Small intestine (tissue), 7 donors: ENCODE data around the gene ANKRD29. TPM values are rescaled to one million over a fixed set of nuclear protein-coding genes. Genes with fewer than 3 reads are reported as not detected.

Experiments used
- DNase-seq, 2 donors: peaks; one replicate each; pipeline versions ENCODE4 v3.0.0 to v3.0.0-alpha.2; 2013
- FAIRE-seq: peaks from 2 replicates; lab custom pipeline; 2012; peaks lifted over from hg19 to GRCh38; lab: Jason Lieb, UNC
- H3K27ac ChIP-seq, 3 donors: one replicate each; pipeline ENCODE4 v1.5.1; 2013; ENCODE audit warnings: low read length in 2 of 3, mild to moderate bottlenecking in 2 of 3, control low read depth in 1 of 3, inconsistent platforms in 1 of 3, low read depth in 1 of 3, moderate library complexity in 1 of 3
- H3K27me3 ChIP-seq, 3 donors: one replicate each; pipeline ENCODE4 v1.6.1; 2013; ENCODE audit warnings: low read length in 3 of 3, inconsistent platforms in 1 of 3; ENCODE audit not compliant: control insufficient read depth in 3 of 3, insufficient read depth in 3 of 3
- H3K36me3 ChIP-seq, 3 donors: one replicate each; pipeline ENCODE4 v1.6.1; 2013; ENCODE audit warnings: low read length in 3 of 3, inconsistent platforms in 1 of 3, low read depth in 1 of 3, mild to moderate bottlenecking in 1 of 3, moderate library complexity in 1 of 3; ENCODE audit not compliant: control insufficient read depth in 3 of 3, insufficient read depth in 2 of 3
- H3K4me1 ChIP-seq, 3 donors: one replicate each; pipeline ENCODE4 v1.6.1; 2013; ENCODE audit warnings: low read length in 2 of 3, inconsistent platforms in 1 of 3, low read depth in 1 of 3, mild to moderate bottlenecking in 1 of 3, moderate library complexity in 1 of 3; ENCODE audit not compliant: control insufficient read depth in 3 of 3, insufficient read depth in 2 of 3
- H3K4me3 ChIP-seq, 3 donors: one replicate each; pipeline ENCODE4 v1.5.1; 2013; ENCODE audit warnings: low read length in 3 of 3, control low read depth in 1 of 3, inconsistent platforms in 1 of 3, low read depth in 1 of 3, mild to moderate bottlenecking in 1 of 3, moderate library complexity in 1 of 3
- H3K9me3 ChIP-seq, 2 donors: one replicate each; pipeline ENCODE4 v1.6.1; 2013; ENCODE audit warnings: low read depth in 1 of 2, low read length in 1 of 2; ENCODE audit not compliant: control insufficient read depth in 2 of 2, insufficient read depth in 1 of 2
- WGBS, 3 donors: extraction: QIAGEN DNeasy Blood & Tissue Kit; methylation state at CpG; one replicate each; pipeline ENCODE4 v1.1.7; 2013; 5-methylcytosine and 5-hydroxymethylcytosine counted together
- polyA plus RNA-seq, 4 donors: library from polyadenylated mRNA; stranded (reverse) in 3 of 4; unstranded in 1 of 4; fragments of 200-250 nt in 3 of 4; fragments of 120-200 nt in 1 of 4; gene quantifications; one replicate each; pipeline versions ENCODE4 v1.2.1 to v1.2.3, GENCODE V29; 2013
- donor health status: healthy with polysubstance abuse.
- donor health status: control.
- donor health status: control.
- donor health status: Bipolar disorder and iron deficiency.
- donor health status: healthy.

The ANKRD29 gene
- polyA plus RNA-seq, 4 donors, result 1.8 to 5.1 (median 3.2) TPM

DNA sequence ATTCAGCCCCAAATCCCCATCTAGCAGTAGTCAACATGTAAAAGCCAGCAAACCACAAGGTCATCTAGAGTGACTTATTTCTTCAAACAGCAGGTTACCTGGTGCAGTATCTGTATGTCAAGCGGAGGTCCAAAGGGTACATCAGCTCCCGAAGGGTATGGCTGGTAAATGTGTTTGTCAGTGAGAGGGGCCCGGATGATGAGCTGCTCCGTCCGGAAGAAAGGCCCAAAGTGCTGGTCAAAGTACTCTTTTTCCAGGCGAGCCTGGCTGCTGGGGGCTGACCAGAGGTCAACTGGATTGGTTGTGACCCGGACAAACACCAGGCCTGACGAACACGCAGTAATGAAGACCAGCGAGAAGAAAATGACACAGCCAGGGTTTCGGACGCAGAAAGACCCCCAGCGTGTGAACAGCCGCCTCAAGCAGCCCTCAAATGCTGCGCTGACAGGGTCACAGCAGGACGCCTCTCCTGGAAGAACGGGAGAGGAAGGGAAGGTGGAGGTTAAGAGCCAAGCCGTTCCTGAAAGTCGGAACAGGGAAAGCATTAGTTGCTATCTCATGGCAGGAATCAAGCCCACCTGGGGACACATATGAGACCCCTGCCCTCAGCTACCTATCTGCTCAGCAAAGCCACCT, 106.4 kb downstream of the ANKRD29 start:
- peaks cover 15 to 67% (median 45%) of the 10 kb centered on the region in 3 donors for H3K36me3 ChIP-seq
- no peaks in the 10 kb centered on the region for H3K27me3 ChIP-seq
- H3K4me3 ChIP-seq, result no peak overlapping the region
- no peaks in the 10 kb centered on the region for H3K4me1 ChIP-seq
- WGBS, 3 donors, result 94 to 95% (median 95%) methylated on average over 19 of the region's 19 CpGs
- peak in 1 of 2 donors; percentile 21 for DNase-seq
- FAIRE-seq, result no peak
- H3K9me3 ChIP-seq, result no peaks in the 10 kb centered on the region
- H3K27ac ChIP-seq, result no peak overlapping the region

DNA sequence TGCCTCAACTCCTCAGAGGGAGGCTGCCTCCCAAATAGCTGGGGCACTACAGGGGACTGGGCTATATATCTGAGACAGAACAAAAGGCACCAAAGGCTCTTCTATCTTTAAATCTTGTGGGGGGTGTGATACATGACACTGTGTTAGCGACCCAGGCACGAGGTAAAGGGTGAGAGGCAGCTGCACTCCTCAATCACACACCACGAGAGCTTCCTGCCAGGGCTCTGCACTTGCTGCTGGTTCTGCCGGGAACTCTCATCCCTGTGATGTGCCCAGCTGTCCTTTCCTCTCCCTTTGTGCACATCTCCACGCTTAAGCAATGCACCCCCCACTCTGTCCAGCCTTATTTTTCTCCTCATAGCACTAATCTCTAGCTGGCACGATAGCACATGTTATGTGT, 108.8 kb downstream of the ANKRD29 start:
- Histone ChIP-seq H3K9me3 (no peaks in the 10 kb centered on the region), H3K27ac (no peak overlapping the region), H3K36me3 (peaks cover 19 to 64% (median 43%) of the 10 kb centered on the region in 3 donors), H3K4me1 (no peaks in the 10 kb centered on the region), H3K4me3 (no peak overlapping the region), H3K27me3 (no peaks in the 10 kb centered on the region)
- FAIRE-seq (no peak), DNase-seq (no peak)
- WGBS, 3 donors, result 89 to 91% (median 91%) methylated on average over 6 of the region's 6 CpGs

DNA sequence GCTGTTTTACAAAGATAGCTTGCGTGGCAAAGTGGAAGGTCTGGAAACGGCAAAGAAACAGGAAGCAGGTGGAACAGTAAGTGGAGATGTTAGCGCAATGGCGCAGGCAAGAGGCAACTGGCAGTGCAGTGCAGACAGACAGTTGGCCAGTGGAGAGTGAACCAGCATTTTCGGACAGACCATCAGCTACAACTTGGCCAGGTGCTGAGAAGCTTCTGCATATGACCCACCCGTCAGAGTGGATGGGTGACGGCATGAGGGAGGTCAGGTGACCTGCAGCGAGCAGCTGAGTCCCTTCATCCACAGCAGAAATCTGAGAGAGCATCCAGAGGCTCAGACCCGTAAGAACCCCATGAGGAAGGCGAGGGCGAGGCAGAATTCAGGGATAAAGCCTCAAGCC, 110.2 kb downstream of the ANKRD29 start:
- no peak for DNase-seq
- Histone ChIP-seq H3K4me3 (no peak overlapping the region), H3K36me3 (peaks cover 22 to 69% (median 49%) of the 10 kb centered on the region in 3 donors), H3K4me1 (peaks cover 0 to 4% (median 0%) of the 10 kb centered on the region in 3 donors), H3K27me3 (no peaks in the 10 kb centered on the region), H3K27ac (no peak overlapping the region), H3K9me3 (no peaks in the 10 kb centered on the region)
- WGBS, 3 donors, result 85 to 93% (median 88%) methylated on average over 11 of the region's 11 CpGs
- no peak for FAIRE-seq

DNA sequence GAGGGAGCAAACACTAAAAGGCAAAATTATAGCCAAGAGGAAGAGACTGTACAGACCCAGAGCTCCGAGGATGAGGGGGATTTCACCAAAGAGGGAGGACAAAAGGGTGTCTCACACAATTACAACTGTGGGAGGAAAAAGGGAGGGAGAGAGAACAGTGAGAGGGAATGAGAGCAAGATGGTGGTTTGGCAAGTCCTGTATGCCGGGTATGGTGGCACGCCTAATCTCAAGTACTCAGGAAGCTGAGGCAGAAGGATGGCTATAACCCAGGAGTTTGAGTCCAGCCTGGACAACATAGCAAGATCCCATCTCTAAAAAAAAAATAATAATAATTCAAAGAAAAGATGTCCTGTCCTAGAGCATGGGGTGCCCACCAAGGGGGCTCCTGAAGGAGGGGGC, 110.7 kb downstream of the ANKRD29 start:
- H3K36me3 ChIP-seq, result peaks cover 22 to 68% (median 47%) of the 10 kb centered on the region in 3 donors
- no peaks in the 10 kb centered on the region for H3K27me3 ChIP-seq
- no peaks in the 10 kb centered on the region for H3K9me3 ChIP-seq
- FAIRE-seq (no peak), DNase-seq (no peak)
- no peak overlapping the region for H3K27ac ChIP-seq
- H3K4me3 ChIP-seq, result no peak overlapping the region
- peaks cover 0 to 6% (median 0%) of the 10 kb centered on the region in 3 donors for H3K4me1 ChIP-seq
- 38 to 92% (median 51%) methylated on average over 3 of the region's 3 CpGs for WGBS, 3 donors

DNA sequence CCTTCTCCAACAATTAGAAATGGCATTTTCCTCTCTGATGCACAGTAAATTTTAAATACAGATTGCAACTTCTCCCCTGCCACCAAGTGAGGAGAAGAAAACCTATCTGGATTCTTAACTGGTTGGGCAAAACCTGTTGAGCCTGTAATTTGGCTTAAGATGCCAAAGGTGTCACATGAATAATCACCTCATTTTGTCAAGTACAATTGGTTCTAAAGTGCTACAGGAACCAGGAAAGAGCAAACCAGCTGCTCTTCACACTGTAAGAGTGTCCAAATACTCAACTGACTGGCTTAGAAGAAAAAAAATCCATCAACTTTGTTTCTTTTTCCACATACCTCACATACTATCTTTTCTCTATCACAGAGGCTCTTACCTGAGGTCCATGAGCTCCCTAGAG, 111.8 kb downstream of the ANKRD29 start:
- no peaks in the 10 kb centered on the region for H3K27me3 ChIP-seq
- H3K36me3 ChIP-seq, result peaks cover 20 to 63% (median 38%) of the 10 kb centered on the region in 3 donors
- H3K4me3 ChIP-seq, result no peak overlapping the region
- H3K9me3 ChIP-seq, result no peaks in the 10 kb centered on the region
- H3K27ac ChIP-seq, result no peak overlapping the region
- DNase-seq, result no peak
- FAIRE-seq, result no peak
- H3K4me1 ChIP-seq, result peaks cover 0 to 6% (median 0%) of the 10 kb centered on the region in 3 donors

Other genes starting within 250 kb of the ANKRD29 start
- 100 to 1,000 TPM in 2 of 4 donors, 10 to 100 TPM in 2; 41.0 to 215 (median 146) TPM for gene RIOK3, start 209.6 kb downstream of the ANKRD29 start, polyA plus RNA-seq
- gene RMC1, start 159.4 kb downstream of the ANKRD29 start, polyA plus RNA-seq, result 10 to 100 TPM in 3 of 4 donors, 1 to 10 TPM in 1; 9.5 to 96.4 (median 44.1) TPM
- gene NPC1, start 76.4 kb downstream of the ANKRD29 start, polyA plus RNA-seq, result 10 to 100 TPM in 3 of 4 donors, 1 to 10 TPM in 1; 8.7 to 35.7 (median 20.9) TPM
- 10 to 100 TPM in 3 of 4 donors, 1 to 10 TPM in 1; 9.7 to 67.4 (median 22.0) TPM for gene LAMA3, start 26.5 kb upstream of the ANKRD29 start, polyA plus RNA-seq